ENCODE data around the gene SPN. TPM values are rescaled to one million over a fixed set of nuclear protein-coding genes. Genes with fewer than 3 reads are reported as not detected.

The SPN gene
- total RNA-seq, 1 experiment from 2014 or later, result 1.3 TPM

- POLR2A ChIA-PET, result no interaction called here
- CTCF ChIA-PET, result interaction anchor here (0.8 kb wide), 1 partner anchor 13 kb away, joined by 6 read pairs; no protein-coding TSS in a partner anchor
- no peak for DNase-seq (ENCODE audit: low read depth, low spot score)
- H3K4me1 ChIP-seq (ENCODE audit: control insufficient read depth, insufficient read depth, low read length), result peaks cover 7% of the 10 kb centered on the region
- in situ Hi-C loops (cut with HindIII; ENCODE audit: low pct_unique_long_range_greater_than_20kb, low sequenced_read_pairs) (no loop called here), intact Hi-C loops (cut with micrococcal nuclease; ENCODE audit: unreplicated experiment) (no loop called here)
- TF ChIP-seq CTCF (IDR thresholded peaks at IDR 0.05), result no peak
- TF ChIP-seq REST (IDR thresholded peaks at IDR 0.05; ENCODE audit: insufficient read depth in 1 of 2, low read depth in 2 of 2, low read length in 1 of 2), result no peak
- no peak for TF ChIP-seq SIN3A (IDR thresholded peaks at IDR 0.05; ENCODE audit: borderline replicate concordance, insufficient read depth, low read depth, low read length)
- TF ChIP-seq POLR2AphosphoS5 (IDR thresholded peaks at IDR 0.05; ENCODE audit: low read depth, low read length), result no peak
- no peak for TF ChIP-seq TCF7L2 (IDR thresholded peaks at IDR 0.05; ENCODE audit: low read depth, low read length)
- H3K9me3 ChIP-seq (ENCODE audit: control insufficient read depth, insufficient read depth, low read depth, low read length), result no peaks in the 10 kb centered on the region
- TSS peak; percentile 82 for BruUV-seq (replicated peaks)
- no peaks in the 10 kb centered on the region for H3K27me3 ChIP-seq (ENCODE audit: control insufficient read depth, insufficient read depth, low read length)
- no peak for ATAC-seq
- H3K36me3 ChIP-seq (ENCODE audit: control insufficient read depth, insufficient read depth, low read length), result no peaks in the 10 kb centered on the region
- H3K27ac ChIP-seq (ENCODE audit: low read length), result no peak overlapping the region
- no peak overlapping the region for H3K4me3 ChIP-seq (ENCODE audit: low read depth in 2 of 2, low read length in 2 of 2)
These were observed 17.1 kb downstream of the SPN start for GRCh38 chr16:29680180-29680598.

- intact Hi-C loops (cut with micrococcal nuclease; ENCODE audit: unreplicated experiment), result no loop called here
- no peaks in the 10 kb centered on the region for H3K36me3 ChIP-seq (ENCODE audit: control insufficient read depth, insufficient read depth, low read length)
- POLR2A ChIA-PET, result no interaction called here
These were observed 20.6 kb downstream of the SPN start for GRCh38 chr16:29683543-29684090.

More at GRCh38 chr16:29683543-29684090, 20.6 kb downstream of the SPN start:
- Histone ChIP-seq H3K4me1 (ENCODE audit: control insufficient read depth, insufficient read depth, low read length) (peaks cover 7% of the 10 kb centered on the region), H3K27ac (ENCODE audit: low read length) (no peak overlapping the region), H3K9me3 (ENCODE audit: control insufficient read depth, insufficient read depth, low read depth, low read length) (no peaks in the 10 kb centered on the region), H3K4me3 (ENCODE audit: low read depth in 2 of 2, low read length in 2 of 2) (no peak overlapping the region), H3K27me3 (ENCODE audit: control insufficient read depth, insufficient read depth, low read length) (no peaks in the 10 kb centered on the region)
- TF ChIP-seq SIN3A (IDR thresholded peaks at IDR 0.05; ENCODE audit: borderline replicate concordance, insufficient read depth, low read depth, low read length) (no peak), TCF7L2 (IDR thresholded peaks at IDR 0.05; ENCODE audit: low read depth, low read length) (no peak), CTCF (IDR thresholded peaks at IDR 0.05) (no peak), POLR2AphosphoS5 (IDR thresholded peaks at IDR 0.05; ENCODE audit: low read depth, low read length) (no peak), REST (IDR thresholded peaks at IDR 0.05; ENCODE audit: insufficient read depth in 1 of 2, low read depth in 2 of 2, low read length in 1 of 2) (no peak)
- BruUV-seq (replicated peaks), result no TSS peak
- CTCF ChIA-PET, result interaction anchor here (0.7 kb wide), 1 partner anchor 16 kb away, joined by 3 read pairs; no protein-coding TSS in a partner anchor
- ATAC-seq (no peak), DNase-seq (ENCODE audit: low read depth, low spot score) (no peak)
- in situ Hi-C loops (cut with HindIII; ENCODE audit: low pct_unique_long_range_greater_than_20kb, low sequenced_read_pairs), result no loop called here
